Osteoblast (primary cell): Measurements from ENCODE around the gene CUX1. TPM values are rescaled to one million over a fixed set of nuclear protein-coding genes. Genes with fewer than 3 reads are reported as not detected.

Experiments used
- DNase-seq: peaks from one replicate; pipeline ENCODE4 v3.0.0; 2011; ENCODE audit warnings: low spot score, mixed read lengths; ENCODE audit not compliant: insufficient read length; ENCODE audit errors: missing footprints
- H2AFZ ChIP-seq: 2 replicates; pipeline ENCODE4 v1.6.0; 2011; ENCODE audit warnings: mild to moderate bottlenecking, low read length
- H3K27ac ChIP-seq: 2 replicates; pipeline ENCODE4 v1.5.1; 2011; ENCODE audit warnings: mild to moderate bottlenecking, low read depth, low read length, moderate library complexity
- H3K27me3 ChIP-seq: 2 replicates; pipeline ENCODE4 v1.6.0; 2012; ENCODE audit warnings: mild to moderate bottlenecking, control low read depth, inconsistent platforms, low read length, moderate library complexity; ENCODE audit not compliant: insufficient read depth
- H3K36me3 ChIP-seq: 2 replicates; pipeline ENCODE4 v1.5.1; 2011; ENCODE audit warnings: mild to moderate bottlenecking, low read length, control low read depth, moderate library complexity; ENCODE audit not compliant: insufficient read depth
- H3K4me1 ChIP-seq: 2 replicates; pipeline ENCODE4 v1.5.1; 2011; ENCODE audit warnings: mild to moderate bottlenecking, low read length, control low read depth, moderate library complexity; ENCODE audit not compliant: insufficient read depth
- H3K4me2 ChIP-seq: 2 replicates; pipeline ENCODE4 v1.6.0; 2011; ENCODE audit warnings: mild to moderate bottlenecking, low read length; ENCODE audit not compliant: insufficient read depth
- H3K4me3 ChIP-seq: fragments of 200-600 bp; sonication (generic); 3 replicates; pipeline ENCODE4 v1.5.1; 2012; ENCODE audit warnings: mild to moderate bottlenecking, low read length, inconsistent platforms; ENCODE audit not compliant: insufficient read depth
- H3K79me2 ChIP-seq: 2 replicates; pipeline ENCODE4 v1.6.0; 2012; ENCODE audit warnings: mild to moderate bottlenecking, low read length, control low read depth, inconsistent platforms; ENCODE audit not compliant: insufficient read depth
- H3K9me3 ChIP-seq: 2 replicates; pipeline ENCODE4 v1.5.1; 2011; ENCODE audit warnings: low read depth, low read length, control low read depth
- H4K20me1 ChIP-seq: 2 replicates; pipeline ENCODE4 v1.6.0; 2012; ENCODE audit warnings: mild to moderate bottlenecking, low read length, control low read depth; ENCODE audit not compliant: insufficient read depth
- CTCF ChIP-seq: IDR thresholded peaks from 2 replicates; pipeline ENCODE4 v1.5.1; 2011; ENCODE audit warnings: mild to moderate bottlenecking, low read depth, low read length, moderate library complexity; ENCODE audit errors: extremely low read depth
- total RNA-seq: library from RNA; depleted of rRNA; stranded (reverse); fragments of >200 nt; gene quantifications from 2 replicates; pipeline ENCODE4 v1.2.3, GENCODE V29; 2012

The CUX1 gene
- total RNA-seq, 1 donor = 41.6 TPM

GRCh38 chr7:101942603-101943210 is 125.3 kb downstream of the CUX1 start:
- Histone ChIP-seq H3K4me3 (no peak overlapping the region), H4K20me1 (peaks cover 46% of the 10 kb centered on the region), H2AFZ (no peak overlapping the region), H3K9me3 (no peaks in the 10 kb centered on the region), H3K4me1 (peaks cover 21% of the 10 kb centered on the region), H3K79me2 (peaks cover 32% of the 10 kb centered on the region), H3K27me3 (no peaks in the 10 kb centered on the region), H3K4me2 (no peak overlapping the region), H3K27ac (peak overlapping the region; percentile 10), H3K36me3 (no peaks in the 10 kb centered on the region)
- DNase-seq = no peak
- TF ChIP-seq CTCF = no peak

- peaks cover 48% of the 10 kb centered on the region for H4K20me1 ChIP-seq
- peaks cover 34% of the 10 kb centered on the region for H3K79me2 ChIP-seq
- no peaks in the 10 kb centered on the region for H3K36me3 ChIP-seq
- TF ChIP-seq CTCF = no peak
- no peaks in the 10 kb centered on the region for H3K9me3 ChIP-seq
- H3K27ac ChIP-seq = no peak overlapping the region
- no peak overlapping the region for H3K4me3 ChIP-seq
- no peaks in the 10 kb centered on the region for H3K27me3 ChIP-seq
- no peak overlapping the region for H3K4me2 ChIP-seq
- peaks cover 21% of the 10 kb centered on the region for H3K4me1 ChIP-seq
- no peak overlapping the region for H2AFZ ChIP-seq
- DNase-seq = no peak
Measured at GRCh38 chr7:101943306-101943705, 125.9 kb downstream of the CUX1 start.

GRCh38 chr7:101943889-101944600 is 126.6 kb downstream of the CUX1 start:
- H3K79me2 ChIP-seq = peaks cover 33% of the 10 kb centered on the region
- no peaks in the 10 kb centered on the region for H3K36me3 ChIP-seq
- no peak overlapping the region for H3K27ac ChIP-seq
- no peaks in the 10 kb centered on the region for H3K9me3 ChIP-seq
- peaks cover 21% of the 10 kb centered on the region for H3K4me1 ChIP-seq
- no peak overlapping the region for H3K4me2 ChIP-seq
- H3K27me3 ChIP-seq = no peaks in the 10 kb centered on the region
- peaks cover 48% of the 10 kb centered on the region for H4K20me1 ChIP-seq
- no peak for DNase-seq
- TF ChIP-seq CTCF = no peak
- no peak overlapping the region for H2AFZ ChIP-seq
- H3K4me3 ChIP-seq = no peak overlapping the region

GRCh38 chr7:101944611-101945010 is 127.2 kb downstream of the CUX1 start:
- H3K4me1 ChIP-seq = peaks cover 21% of the 10 kb centered on the region
- no peak overlapping the region for H3K27ac ChIP-seq
- no peaks in the 10 kb centered on the region for H3K27me3 ChIP-seq
- H3K4me3 ChIP-seq = no peak overlapping the region
- no peak overlapping the region for H2AFZ ChIP-seq
- no peaks in the 10 kb centered on the region for H3K9me3 ChIP-seq
- H3K79me2 ChIP-seq = peaks cover 30% of the 10 kb centered on the region
- DNase-seq = no peak
- peaks cover 46% of the 10 kb centered on the region for H4K20me1 ChIP-seq
- TF ChIP-seq CTCF = no peak
- H3K4me2 ChIP-seq = no peak overlapping the region
- H3K36me3 ChIP-seq = no peaks in the 10 kb centered on the region
